Sigmoid colon (tissue), 4 donors: ENCODE data around the gene ABCC3.

Source experiments
- CTCF ChIP-seq, 4 experiments: fragments of 450-650 bp in 3 of 4; fragments of 200-600 bp in 1 of 4; IDR thresholded peaks; one replicate each; pipeline ENCODE4 v1.5.1; 2016 to 2019; ENCODE audit warnings: antibody characterized with exemption in 4 of 4, mild to moderate bottlenecking in 3 of 4, moderate library complexity in 2 of 4
- EP300 ChIP-seq, 4 donors: sonication (generic); formaldehyde crosslinking; IDR thresholded peaks; one replicate each; pipeline ENCODE4 v1.6.1; 2017; ENCODE audit warnings: antibody characterized with exemption in 4 of 4
- POLR2A ChIP-seq, 2 donors: fragments of 450-650 bp; IDR thresholded peaks; one replicate each; pipeline ENCODE4 v1.6.1; 2016; ENCODE audit warnings: antibody characterized with exemption in 2 of 2, mild to moderate bottlenecking in 2 of 2, moderate library complexity in 2 of 2

- no peak for TF ChIP-seq CTCF (IDR thresholded peaks at IDR 0.05)
- no peak for TF ChIP-seq POLR2A (IDR thresholded peaks at IDR 0.05)
- no peak for TF ChIP-seq EP300 (IDR thresholded peaks at IDR 0.05)
Measured at GRCh38 chr17:50638966-50639713, 4.5 kb downstream of the ABCC3 start.
